Right atrium auricular region (tissue), 2 donors: ENCODE results near the gene ARHGEF1. TPM values are rescaled to one million over a fixed set of nuclear protein-coding genes. Genes with fewer than 3 reads are reported as not detected.

ENCODE experiments used
- DNase-seq: peaks from one replicate; pipeline ENCODE4 v3.0.0-alpha.2; 2019; ENCODE audit warnings: low spot score
- H3K27ac ChIP-seq, 2 donors: fragments of 200-600 bp; sonication (generic); 1 replicate in 1 of 2; 2 replicates in 1 of 2; pipeline ENCODE4 v1.5.1; 2016 to 2019
- H3K27me3 ChIP-seq, 2 donors: fragments of 200-600 bp; sonication (generic); one replicate each; pipeline versions ENCODE4 v1.5.1 to v1.6.0; 2017 to 2019
- H3K36me3 ChIP-seq: fragments of 200-600 bp; sonication (generic); one replicate; pipeline ENCODE4 v1.5.1; 2016
- H3K4me1 ChIP-seq, 2 donors: fragments of 200-600 bp; sonication (generic); one replicate each; pipeline versions ENCODE4 v1.5.1 to v1.6.0; 2017 to 2019
- H3K4me3 ChIP-seq, 2 donors: fragments of 200-600 bp; sonication (generic); 1 replicate in 1 of 2; 2 replicates in 1 of 2; pipeline ENCODE4 v1.5.1; 2017 to 2019; ENCODE audit warnings: mild to moderate bottlenecking in 1 of 2, moderate library complexity in 1 of 2
- H3K9me3 ChIP-seq, 2 donors: fragments of 200-600 bp; sonication (generic); one replicate each; pipeline ENCODE4 v1.5.1; 2019
- CTCF ChIP-seq, 2 donors: fragments of 200-600 bp; sonication (generic); IDR thresholded peaks; one replicate each; pipeline ENCODE4 v1.5.1; 2019; ENCODE audit warnings: antibody characterized with exemption in 2 of 2
- total RNA-seq, 2 donors: library from RNA; depleted of rRNA; stranded (reverse); fragments of >200 nt; gene quantifications; one replicate each; pipeline ENCODE4 v1.1.0, GENCODE V29; 2016

The ARHGEF1 gene
- total RNA-seq, 2 donors from 2014 or later, result 27.3 to 45.8 TPM

- Histone ChIP-seq H3K27me3 (no peaks in the 10 kb centered on the region), H3K27ac (no peak overlapping the region), H3K36me3 (no peaks in the 10 kb centered on the region), H3K4me1 (no peaks in the 10 kb centered on the region), H3K4me3 (no peak overlapping the region), H3K9me3 (no peaks in the 10 kb centered on the region)
- no peak for DNase-seq
- no peak for TF ChIP-seq CTCF (IDR thresholded peaks at IDR 0.05)
Measured at GRCh38 chr19:41851456-41851855, 31.5 kb upstream of the ARHGEF1 start.

GRCh38 chr19:41853344-41853743 is 29.6 kb upstream of the ARHGEF1 start:
- H3K4me3 ChIP-seq, result no peak overlapping the region
- no peaks in the 10 kb centered on the region for H3K27me3 ChIP-seq
- H3K27ac ChIP-seq, result no peak overlapping the region
- H3K4me1 ChIP-seq, result no peaks in the 10 kb centered on the region
- no peaks in the 10 kb centered on the region for H3K36me3 ChIP-seq
- TF ChIP-seq CTCF (IDR thresholded peaks at IDR 0.05), result no peak
- H3K9me3 ChIP-seq, result no peaks in the 10 kb centered on the region
- no peak for DNase-seq

GRCh38 chr19:41853768-41854167 is 29.2 kb upstream of the ARHGEF1 start:
- Histone ChIP-seq H3K27me3 (no peaks in the 10 kb centered on the region), H3K27ac (no peak overlapping the region), H3K4me3 (no peak overlapping the region), H3K4me1 (no peaks in the 10 kb centered on the region), H3K9me3 (no peaks in the 10 kb centered on the region), H3K36me3 (no peaks in the 10 kb centered on the region)
- TF ChIP-seq CTCF (IDR thresholded peaks at IDR 0.05), result no peak
- DNase-seq, result no peak

GRCh38 chr19:41859213-41859617 is 23.8 kb upstream of the ARHGEF1 start:
- Histone ChIP-seq H3K4me1 (peaks cover 0 to 30% of the 10 kb centered on the region in 2 donors), H3K4me3 (peak overlapping the region; percentile 29 to 83), H3K27me3 (no peaks in the 10 kb centered on the region), H3K9me3 (no peaks in the 10 kb centered on the region), H3K27ac (peak overlapping the region; percentile 93 to 98), H3K36me3 (peaks cover 32% of the 10 kb centered on the region)
- DNase-seq, result no peak
- peak in 1 of 2 donors; percentile 61 for TF ChIP-seq CTCF (IDR thresholded peaks at IDR 0.05)

GRCh38 chr19:41859618-41860418 is 23.2 kb upstream of the ARHGEF1 start, which contains the start of gene RPS19:
Gene RPS19, plus strand, starts transcription at chr19:41860255. Its CDS starts 520 bp downstream, at chr19:41860775.
- Histone ChIP-seq H3K27me3 (no peaks in the 10 kb centered on the region), H3K27ac (peak within 1 kb of the TSS; percentile 93 to 98), H3K9me3 (no peaks in the 10 kb centered on the region), H3K36me3 (peaks cover 38% of the 10 kb centered on the region), H3K4me1 (peaks cover 0 to 34% of the 10 kb centered on the region in 2 donors), H3K4me3 (peak within 1 kb of the TSS; percentile 83 to 87)
- peak; percentile 35 to 54 for TF ChIP-seq CTCF (IDR thresholded peaks at IDR 0.05)
- DNase-seq, result peak; percentile 98
